ELF-1 (cell line): ENCODE measurements around the gene MED15.
"Not testable (repeated sequence)": the region's sequence is repeated elsewhere in the genome, so short reads cannot be mapped to it uniquely, and the experiment has no call there.

Experiments
- DNase-seq: peaks from one replicate; pipeline ENCODE4 v3.0.0-alpha.2; 2016; ENCODE audit warnings: low read depth, low spot score

The MED15 gene

GRCh38 chr22:20531404-20532201, 24.2 kb downstream of the MED15 start:
- peak; percentile 86 for DNase-seq

- DNase-seq, result no peak
Measured at GRCh38 chr22:20532256-20532993, 25.0 kb downstream of the MED15 start.

GRCh38 chr22:20533095-20533878, 25.9 kb downstream of the MED15 start:
- DNase-seq, result no peak

GRCh38 chr22:20533879-20534265, 26.5 kb downstream of the MED15 start:
- DNase-seq, result no peak

GRCh38 chr22:20536590-20537324, 29.3 kb downstream of the MED15 start:
- DNase-seq, result no peak

- DNase-seq, result no peak
Measured at GRCh38 chr22:20537325-20537756, 29.9 kb downstream of the MED15 start.

GRCh38 chr22:20537983-20538382, 30.6 kb downstream of the MED15 start:
- DNase-seq, result no peak

- not testable (repeated sequence) for DNase-seq
Measured at GRCh38 chr22:20538875-20539274, 31.5 kb downstream of the MED15 start.

- DNase-seq, result no peak
Measured at GRCh38 chr22:20542055-20542454, 34.6 kb downstream of the MED15 start.

- no peak for DNase-seq
Measured at GRCh38 chr22:20542736-20543135, 35.3 kb downstream of the MED15 start.

GRCh38 chr22:20545318-20545634, 37.9 kb downstream of the MED15 start:
- DNase-seq, result not testable (repeated sequence)

GRCh38 chr22:20545681-20546521, 38.5 kb downstream of the MED15 start:
- no peak for DNase-seq

GRCh38 chr22:20546541-20546950, 39.1 kb downstream of the MED15 start:
- peak; percentile 75 for DNase-seq

- no peak for DNase-seq
Measured at GRCh38 chr22:20547029-20547428, 39.6 kb downstream of the MED15 start.

GRCh38 chr22:20548806-20549205, 41.4 kb downstream of the MED15 start:
- DNase-seq, result no peak

- DNase-seq, result no peak
Measured at GRCh38 chr22:20549232-20549841, 41.9 kb downstream of the MED15 start.

GRCh38 chr22:20550057-20550817, 42.8 kb downstream of the MED15 start:
- no peak for DNase-seq

- DNase-seq, result peak; percentile 88
Measured at GRCh38 chr22:20550851-20551744, 43.7 kb downstream of the MED15 start.
